Central memory CD4-positive, alpha-beta T cell (primary cell): ENCODE results near the gene RASD2.
A peak's percentile ranks its signal among the peaks of the same experiment; 100 is the strongest.

Experiments used
- DNase-seq: peaks from one replicate; pipeline ENCODE4 v3.0.0; 2022

RASD2 gene

DNA sequence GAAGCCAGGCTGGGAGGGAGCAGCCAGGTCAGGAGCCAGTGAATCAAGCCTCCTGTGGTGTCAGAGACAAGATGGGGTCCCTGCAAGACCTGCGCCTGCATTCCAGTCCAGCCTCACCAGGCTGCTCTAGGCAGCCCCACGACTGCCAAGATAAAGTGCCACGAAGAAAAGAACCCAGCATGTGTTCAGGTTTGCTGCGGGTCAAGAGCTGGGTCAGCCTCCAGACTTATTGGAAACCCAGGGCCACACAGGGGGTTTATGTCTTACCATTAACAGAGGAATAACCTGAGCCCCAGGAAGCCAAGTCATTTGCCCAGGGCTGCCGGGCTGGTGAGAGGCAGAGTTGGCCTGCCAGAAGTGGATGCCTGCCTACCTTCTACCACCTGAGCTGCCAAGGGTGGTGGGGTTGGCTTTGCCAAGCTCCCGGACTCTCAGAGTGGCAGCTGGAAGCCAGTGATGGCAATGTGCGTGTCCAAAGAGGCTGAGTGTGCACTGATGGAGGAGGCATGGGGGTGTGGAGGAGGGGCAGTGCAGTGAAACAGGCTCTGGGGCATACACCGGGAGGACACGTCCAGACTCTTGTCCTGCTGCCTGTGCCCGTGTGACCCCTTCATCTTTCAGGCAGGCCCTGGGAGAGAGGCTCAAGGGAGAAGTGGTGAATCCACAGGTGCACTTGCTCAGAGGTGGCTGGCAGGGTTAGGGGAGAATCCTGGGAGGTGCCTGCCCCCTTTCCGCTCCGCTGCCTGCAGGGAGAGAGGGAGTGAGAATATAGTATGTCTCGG, 1.7 kb downstream of the RASD2 start:
- no peak for DNase-seq

DNA sequence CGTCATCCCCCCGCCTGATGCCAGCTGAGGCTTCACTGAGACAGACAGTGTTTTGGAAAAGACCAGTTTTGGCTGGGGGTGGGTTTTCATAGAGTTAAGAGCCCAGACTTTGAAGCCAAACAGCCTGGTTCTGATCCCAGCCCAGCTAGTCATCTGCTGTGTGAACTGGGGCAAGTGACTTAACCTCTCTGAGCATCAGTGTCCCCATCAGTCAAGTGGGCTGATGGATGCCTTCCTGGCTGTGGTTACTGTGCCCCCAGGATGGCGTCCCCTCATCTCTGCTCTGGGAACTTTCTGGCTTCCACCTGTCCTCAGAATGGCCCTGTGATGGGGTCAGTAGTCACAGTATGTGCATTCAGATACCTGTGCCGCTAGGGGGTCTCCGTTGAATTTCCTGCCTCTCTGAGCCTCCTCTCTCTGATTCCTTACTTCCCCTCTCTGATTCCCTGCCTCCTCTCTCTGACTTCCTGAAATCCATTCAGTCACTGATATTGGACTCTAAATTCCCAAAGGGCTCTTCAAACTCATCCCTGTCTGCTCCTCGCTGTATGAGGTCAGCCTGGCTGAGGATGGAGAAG, 2.4 kb downstream of the RASD2 start:
- DNase-seq: no peak

DNA sequence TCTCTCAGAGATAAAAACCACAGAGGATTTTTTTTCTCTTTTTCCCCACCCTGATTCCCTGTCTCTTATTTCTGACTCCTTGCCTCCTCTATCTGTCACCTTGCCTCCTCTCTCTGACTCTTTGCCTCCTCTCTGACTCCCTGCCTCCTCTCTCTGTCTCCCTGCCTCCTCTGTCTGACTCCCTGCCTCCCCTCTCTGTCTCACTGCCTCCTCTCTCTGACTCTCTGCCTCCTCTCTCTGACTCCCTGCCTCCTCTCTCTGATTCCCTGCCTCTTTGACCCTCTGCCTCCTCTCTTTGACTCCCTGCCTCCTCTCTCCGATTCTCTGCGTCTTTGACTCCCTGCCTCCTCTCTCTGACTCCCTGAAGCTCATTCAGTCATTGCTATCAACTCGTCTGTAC, 3.1 kb downstream of the RASD2 start:
- DNase-seq: no peak

DNA sequence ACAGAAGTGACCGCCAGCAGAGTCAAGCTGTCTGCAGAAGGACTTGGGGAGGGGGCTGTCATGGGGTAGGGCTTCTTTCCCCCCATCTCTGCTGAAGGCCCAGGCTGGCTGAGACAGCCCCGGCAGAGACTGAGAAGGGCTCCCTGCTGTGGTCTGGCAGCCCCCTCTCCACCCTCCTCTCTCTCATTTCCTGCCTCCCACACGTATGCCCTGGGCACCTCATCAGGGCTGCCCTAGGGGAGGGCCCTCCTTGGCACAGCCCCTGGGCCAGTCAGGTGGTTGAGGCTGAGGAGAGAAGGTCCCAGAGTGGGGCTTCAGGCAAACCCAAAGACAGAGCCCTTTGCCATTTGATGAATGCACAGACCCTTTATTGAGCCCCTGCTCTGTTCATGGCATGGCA, 3.6 kb downstream of the RASD2 start:
- no peak for DNase-seq

DNA sequence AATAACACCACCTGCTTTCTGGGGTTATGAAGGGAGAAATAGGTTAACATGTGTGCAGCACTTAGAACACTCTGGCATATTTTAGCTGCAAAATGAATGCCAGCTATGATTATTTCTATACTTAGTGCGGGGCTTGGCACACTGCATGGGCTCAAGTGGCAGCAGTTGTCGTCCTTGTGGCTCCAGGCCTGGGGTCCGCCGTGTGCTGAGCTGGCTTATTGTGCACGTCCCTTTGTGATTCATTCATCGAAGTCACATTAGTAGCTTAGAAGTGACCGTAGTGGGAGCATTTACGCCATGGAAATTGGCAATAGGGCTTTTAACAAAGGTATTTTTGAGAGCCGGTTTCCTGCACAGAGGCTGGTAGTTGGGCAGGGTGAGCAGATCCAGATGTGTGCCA, 4.2 kb downstream of the RASD2 start:
- no peak for DNase-seq

DNA sequence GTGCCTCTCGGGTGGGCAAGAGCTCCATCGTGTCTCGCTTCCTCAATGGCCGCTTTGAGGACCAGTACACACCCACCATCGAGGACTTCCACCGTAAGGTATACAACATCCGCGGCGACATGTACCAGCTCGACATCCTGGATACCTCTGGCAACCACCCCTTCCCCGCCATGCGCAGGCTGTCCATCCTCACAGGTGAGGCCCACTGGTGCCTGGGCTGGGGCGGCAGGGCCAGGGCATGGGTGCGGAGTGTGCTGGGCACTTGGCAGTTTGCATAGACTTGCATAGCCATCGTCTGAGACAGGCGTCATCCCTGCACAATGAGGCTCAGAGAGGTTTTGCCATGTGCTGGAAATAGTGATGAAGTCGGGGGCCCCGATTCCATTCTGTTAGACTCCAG, 6.3 kb downstream of the RASD2 start:
- DNase-seq: no peak

DNA sequence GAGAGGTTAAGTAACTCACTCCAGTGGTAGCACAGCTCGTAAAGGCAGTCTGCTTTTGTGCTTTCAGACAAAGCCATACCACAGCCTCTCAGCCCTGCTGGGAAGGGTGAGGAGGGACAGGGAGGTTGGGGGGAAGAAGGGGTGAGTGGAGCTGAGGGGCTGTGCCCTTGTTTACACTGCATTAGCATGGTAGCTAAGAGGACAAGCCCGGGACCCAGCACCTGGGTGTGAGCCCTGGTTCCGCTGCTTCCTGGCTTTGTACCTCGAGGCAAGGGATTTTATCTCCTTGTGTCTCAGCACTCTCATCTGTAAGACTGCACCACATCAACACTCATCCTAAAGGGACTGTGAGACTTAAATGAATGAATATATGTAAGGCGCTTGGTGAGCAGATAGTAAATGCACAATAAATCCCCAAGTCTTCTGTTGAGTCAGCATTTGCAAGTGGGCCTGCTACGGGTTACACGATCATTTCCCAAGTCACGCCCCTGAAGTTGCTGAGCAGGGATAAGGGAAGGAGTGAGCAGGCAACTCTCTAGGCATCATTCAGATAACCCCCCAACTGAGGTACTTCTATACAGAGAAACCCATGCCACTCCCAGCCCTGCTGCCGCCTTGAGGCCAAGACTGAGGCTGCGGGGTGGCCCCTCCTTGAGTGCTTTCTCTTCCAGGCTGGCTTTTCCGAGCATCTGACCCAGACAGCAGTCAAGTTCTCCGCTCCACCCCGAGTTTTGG, 7.5 kb downstream of the RASD2 start:
- no peak for DNase-seq

DNA sequence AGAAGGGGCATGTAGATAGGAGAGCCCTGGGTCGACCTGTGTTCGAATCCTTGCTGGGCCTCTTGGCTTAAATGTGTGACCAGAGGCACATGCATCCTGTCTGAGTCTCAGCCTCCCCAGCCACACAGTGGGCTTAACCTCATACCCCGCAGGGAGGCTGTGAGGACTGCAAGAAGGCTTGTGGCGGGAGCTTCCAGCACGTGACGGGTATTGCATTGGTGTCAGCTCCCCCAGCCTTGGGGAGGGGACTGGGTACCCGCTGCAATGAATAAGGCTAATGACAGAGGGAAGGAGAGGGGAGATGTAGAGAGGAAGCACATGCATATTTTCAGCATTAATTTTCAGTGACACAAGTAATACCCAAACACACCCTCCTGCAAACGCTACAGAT, 8.1 kb downstream of the RASD2 start:
- DNase-seq: no peak

DNA sequence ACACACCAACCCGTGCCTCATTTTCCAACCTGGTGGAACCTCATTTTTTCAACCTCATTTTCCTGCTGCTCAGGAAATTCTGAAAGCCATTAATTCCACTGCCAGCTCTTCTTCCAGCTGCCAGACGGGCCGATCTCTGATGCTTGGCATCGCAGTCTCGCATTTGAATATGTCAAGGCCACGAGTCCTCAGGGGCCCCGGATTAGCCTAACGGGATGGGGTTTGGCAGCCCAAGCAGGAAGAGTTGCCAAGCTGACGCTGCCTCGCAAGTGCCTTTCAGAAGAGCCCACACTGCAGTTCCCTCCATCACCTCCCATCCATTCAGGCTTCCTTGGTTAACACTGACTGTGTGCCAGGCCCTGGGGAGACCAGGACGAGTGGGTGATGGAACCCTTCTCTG, 8.7 kb downstream of the RASD2 start:
- DNase-seq: no peak

DNA sequence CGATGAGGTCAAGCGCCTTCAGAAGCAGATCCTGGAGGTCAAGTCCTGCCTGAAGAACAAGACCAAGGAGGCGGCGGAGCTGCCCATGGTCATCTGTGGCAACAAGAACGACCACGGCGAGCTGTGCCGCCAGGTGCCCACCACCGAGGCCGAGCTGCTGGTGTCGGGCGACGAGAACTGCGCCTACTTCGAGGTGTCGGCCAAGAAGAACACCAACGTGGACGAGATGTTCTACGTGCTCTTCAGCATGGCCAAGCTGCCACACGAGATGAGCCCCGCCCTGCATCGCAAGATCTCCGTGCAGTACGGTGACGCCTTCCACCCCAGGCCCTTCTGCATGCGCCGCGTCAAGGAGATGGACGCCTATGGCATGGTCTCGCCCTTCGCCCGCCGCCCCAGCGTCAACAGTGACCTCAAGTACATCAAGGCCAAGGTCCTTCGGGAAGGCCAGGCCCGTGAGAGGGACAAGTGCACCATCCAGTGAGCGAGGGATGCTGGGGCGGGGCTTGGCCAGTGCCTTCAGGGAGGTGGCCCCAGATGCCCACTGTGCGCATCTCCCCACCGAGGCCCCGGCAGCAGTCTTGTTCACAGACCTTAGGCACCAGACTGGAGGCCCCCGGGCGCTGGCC, 11.0 kb downstream of the RASD2 start:
- DNase-seq: no peak

DNA sequence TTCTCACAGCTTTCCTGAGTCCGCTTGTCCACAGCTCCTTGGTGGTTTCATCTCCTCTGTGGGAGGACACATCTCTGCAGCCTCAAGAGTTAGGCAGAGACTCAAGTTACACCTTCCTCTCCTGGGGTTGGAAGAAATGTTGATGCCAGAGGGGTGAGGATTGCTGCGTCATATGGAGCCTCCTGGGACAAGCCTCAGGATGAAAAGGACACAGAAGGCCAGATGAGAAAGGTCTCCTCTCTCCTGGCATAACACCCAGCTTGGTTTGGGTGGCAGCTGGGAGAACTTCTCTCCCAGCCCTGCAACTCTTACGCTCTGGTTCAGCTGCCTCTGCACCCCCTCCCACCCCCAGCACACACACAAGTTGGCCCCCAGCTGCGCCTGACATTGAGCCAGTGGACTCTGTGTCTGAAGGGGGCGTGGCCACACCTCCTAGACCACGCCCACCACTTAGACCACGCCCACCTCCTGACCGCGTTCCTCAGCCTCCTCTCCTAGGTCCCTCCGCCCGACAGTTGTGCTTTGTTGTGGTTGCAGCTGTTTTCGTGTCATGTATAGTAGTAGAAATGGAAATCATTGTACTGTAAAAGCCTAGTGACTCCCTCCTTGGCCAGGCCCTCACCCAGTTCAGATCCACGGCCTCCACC, 11.7 kb downstream of the RASD2 start:
- DNase-seq: peak; percentile 83

DNA sequence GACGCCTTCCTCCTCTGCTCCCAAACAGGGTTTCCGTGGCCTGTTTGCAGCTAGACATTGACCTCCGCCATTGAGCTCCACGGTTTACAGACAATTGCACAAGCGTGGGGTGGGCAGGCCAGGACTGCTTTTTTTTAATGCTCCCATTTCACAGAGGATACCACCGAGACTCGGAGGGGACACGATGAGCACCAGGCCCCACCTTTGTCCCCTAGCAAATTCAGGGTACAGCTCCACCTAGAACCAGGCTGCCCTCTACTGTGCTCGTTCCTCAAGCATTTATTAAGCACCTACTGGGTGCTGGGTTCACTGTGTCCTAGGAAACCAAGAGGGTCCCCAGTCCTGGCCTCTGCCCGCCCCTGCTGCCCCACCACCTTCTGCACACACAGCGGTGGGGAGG, 12.2 kb downstream of the RASD2 start:
- no peak for DNase-seq

DNA sequence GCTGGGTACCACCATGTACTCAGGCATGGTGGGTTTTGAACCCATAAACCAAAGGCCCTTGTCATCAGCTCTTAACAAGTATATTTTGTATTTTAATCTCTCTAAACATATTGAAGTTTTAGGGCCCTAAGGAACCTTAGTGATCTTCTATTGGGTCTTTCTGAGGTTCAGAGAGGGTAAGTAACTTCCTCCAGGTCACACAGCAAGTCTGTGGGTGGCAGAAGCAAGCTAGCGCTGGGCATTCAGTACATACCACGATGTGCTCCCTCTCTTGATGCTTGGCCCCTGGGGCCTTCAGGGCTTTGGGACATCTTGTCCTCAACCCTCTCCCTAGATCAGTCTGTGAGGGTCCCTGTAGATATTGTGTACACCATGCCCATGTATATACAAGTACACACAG, 12.7 kb downstream of the RASD2 start:
- DNase-seq: no peak

DNA sequence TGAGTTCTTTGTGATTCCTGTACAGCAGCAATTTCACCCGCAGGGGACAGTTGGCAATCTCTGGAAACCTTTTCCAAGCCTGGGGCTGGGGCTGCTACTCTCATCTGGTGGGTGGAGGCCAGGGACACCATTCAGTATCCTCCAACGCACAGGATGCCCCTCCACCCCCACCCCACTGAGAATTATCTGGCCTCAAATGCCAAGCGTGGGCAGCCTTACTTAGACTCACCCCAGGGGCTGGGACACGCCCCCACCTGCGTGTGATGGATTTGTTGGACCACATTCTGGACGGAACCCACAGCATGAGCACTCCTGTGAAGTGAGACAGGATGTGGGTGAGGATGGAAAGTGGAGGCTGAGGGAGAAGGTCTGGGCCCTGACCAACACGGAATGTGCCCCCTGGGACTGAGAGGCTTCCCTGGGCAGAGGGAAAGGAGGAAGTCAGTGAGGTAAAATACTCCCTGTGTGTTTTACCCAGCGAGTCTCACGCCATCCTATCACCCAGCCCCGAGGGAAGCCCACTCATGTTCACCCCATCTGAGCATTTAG, 13.7 kb downstream of the RASD2 start:
- no peak for DNase-seq

DNA sequence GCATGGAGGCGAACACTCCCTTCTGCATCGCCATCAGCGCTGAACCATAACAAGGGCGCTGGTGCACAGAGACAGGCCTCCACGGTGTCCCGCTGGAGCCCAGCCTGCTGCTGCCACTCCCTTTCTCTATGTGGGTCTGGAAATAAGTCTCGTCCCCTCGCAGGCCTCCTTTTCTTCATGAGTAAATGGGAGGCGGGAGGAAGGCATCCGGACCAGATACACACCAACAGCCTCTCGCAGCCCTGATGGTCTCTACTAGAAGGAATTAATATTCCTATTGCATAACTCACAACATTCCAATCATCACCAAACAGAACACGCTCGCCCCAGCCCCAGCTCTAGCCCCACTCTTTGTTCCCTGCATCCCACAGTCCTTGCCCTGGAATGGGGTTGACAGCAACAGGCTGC, 14.9 kb downstream of the RASD2 start:
- DNase-seq: no peak

DNA sequence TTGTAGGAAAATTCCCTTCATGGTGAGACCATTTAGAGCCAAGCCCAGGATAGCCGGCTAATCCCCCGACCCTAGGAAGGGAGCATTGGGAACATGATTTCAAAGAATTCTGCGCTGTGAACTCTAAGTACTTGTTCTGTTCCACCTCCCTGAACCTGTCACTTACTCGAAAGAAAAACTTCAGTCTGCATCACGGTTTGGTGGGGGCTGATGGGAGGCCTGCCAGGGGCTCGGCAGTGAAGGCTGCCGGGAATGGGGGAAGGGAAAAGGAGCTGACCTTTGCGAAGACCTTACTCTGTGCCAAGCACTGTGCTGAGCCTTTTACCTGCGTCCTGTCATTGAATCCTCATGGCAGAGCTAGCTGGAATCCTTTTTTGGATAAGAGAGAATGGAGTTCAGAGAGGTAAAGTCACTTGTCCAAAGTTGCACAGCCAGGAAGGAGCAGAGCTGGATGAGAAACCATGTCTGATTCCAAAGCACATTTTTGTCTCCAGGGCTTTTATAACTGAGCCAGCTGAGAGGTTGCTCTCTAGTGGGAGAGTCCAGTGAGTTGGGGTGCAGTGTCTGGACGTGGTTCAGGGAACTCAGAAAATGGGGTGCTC, 15.4 kb downstream of the RASD2 start:
- no peak for DNase-seq

DNA sequence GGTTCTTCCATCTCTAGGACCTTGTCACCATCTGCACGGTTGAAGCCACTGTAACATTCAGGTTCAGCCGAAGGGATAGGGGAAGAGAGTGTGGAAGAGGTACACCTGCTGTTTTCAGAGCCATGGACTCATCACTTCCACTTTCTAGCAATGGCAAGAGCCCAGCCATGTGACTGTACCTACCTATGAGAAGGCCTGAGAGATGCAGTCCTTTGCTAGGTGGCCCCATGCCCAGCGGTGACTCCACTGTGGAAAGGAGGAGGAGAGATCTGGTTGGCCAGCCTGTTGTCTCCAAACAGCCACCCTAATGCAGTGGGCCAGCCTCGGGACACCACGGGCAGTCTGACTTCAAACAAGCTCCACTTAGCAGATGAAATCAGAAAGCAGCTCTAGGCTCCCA, 16.0 kb downstream of the RASD2 start:
- DNase-seq: no peak

DNA sequence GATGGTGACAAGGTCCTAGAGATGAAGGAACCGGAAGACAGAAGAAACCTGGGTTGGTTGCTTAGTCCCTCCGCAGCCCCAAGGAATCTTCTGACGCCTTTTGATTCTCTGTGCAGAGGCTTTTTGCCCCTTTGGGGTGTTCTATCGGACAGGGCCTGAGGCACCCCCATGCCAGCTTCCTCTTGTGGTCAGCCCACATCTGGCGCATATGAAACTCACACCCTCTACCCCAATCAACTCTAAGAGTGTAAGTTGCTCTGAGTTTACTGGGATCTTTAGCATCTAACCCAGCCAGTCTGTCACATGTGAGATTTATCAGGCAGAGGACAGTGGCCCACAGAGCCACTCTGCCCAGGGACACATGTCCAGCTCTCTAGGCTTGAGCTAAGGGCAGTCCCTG, 17.4 kb downstream of the RASD2 start:
- DNase-seq: no peak

DNA sequence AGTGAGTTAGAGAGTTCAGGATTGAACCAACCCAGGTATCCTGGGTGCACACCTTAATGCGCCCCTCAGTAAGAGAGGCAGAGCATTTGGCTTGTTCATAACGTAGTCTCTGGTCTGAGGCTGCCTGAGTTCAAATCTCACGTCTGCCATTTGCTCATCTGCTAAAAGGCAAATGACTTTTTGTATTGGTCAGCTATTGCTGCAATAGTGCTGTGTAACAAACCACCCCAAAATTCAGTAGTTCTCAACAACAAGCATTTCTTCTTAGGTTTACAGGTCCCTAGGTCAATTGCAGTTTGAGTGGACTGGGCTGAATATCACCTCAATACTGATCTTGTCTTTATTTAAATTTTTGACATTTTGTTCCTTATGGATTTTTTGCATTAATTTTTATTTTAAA, 18.1 kb downstream of the RASD2 start:
- DNase-seq: no peak

DNA sequence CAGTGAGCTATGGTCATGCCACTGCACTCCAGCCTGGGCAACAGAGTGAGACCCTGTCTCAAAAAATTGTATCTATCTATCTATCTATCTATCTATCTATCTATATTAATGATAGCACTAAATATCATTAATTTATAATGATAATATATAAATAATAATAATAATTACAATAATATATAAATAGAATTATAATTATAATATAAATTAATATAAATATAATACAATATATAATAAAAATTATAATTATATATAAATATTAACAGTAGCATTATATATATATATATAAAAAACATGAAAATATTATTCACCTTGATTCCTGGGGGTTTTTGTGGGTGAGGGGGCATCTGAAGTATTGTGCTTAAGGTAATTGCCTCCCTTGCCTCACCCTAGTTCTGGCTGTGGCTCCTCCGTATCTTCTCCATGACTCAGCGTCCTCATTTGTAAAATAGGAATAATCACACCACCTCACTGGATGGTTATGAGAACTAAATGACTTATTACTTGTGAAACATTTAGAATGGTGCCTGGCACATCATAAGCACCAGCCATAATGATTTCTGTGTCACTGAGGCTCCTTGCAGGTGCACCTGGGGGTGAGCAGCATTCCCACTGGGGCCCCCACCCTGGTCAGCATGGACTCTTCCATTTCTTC, 18.8 kb downstream of the RASD2 start:
- no peak for DNase-seq

DNA sequence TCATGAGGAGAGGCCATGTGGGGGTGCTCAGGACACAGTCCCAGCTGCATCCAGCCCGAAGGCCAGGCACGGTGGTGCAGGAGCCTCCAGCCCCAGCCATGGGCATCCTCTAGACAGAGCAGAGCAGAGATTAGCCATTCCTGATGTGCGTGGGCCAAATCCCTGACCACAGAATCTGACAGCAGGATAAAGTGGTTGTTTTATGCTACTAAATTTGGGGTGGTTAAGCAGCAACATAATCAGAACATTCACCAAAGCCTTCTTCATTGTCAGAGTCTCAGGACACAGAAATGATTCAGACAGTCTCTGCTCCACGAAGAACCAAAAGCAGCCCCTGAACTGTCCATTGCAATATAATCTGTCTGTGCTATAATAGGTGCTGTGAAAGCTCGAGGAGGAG, 19.7 kb downstream of the RASD2 start:
- DNase-seq: no peak

DNA sequence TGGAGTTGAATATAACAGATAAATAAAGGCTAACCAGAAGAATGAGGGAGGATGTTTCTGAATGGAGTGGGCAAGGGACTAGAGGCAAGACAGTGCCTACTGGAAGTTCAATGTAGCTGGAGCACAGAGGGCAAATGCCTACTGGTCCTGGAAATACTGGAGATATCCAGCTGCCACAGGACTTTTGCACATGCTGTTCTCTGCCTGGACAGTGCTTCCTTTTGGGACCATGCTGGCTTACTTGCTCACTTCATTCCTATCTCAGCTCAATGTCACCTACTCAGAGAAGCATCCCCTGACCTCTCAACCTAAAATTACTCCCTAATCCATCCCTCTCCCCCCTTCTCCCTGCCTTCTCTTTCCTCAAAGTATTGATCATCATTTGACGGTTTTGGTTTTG, 20.2 kb downstream of the RASD2 start:
- no peak for DNase-seq
